Testis (tissue), 2 donors: ENCODE results near the gene MAP6D1.

ENCODE experiments used
- CTCF ChIP-seq, 3 experiments: fragments of 450-650 bp in 2 of 3; fragments of 200-600 bp in 1 of 3; sonication (generic) in 1 of 3; IDR thresholded peaks; one replicate each; pipeline ENCODE4 v1.5.1; 2016 to 2019; ENCODE audit warnings: antibody characterized with exemption in 3 of 3, mild to moderate bottlenecking in 2 of 3, moderate library complexity in 1 of 3
- POLR2A ChIP-seq: fragments of 450-650 bp; IDR thresholded peaks from one replicate; pipeline ENCODE4 v1.6.1; 2017; ENCODE audit warnings: antibody characterized with exemption, mild to moderate bottlenecking, moderate library complexity

GRCh38 chr3:183845090-183845489 lies 19.7 kb upstream of the MAP6D1 start:
- no peak for TF ChIP-seq CTCF (IDR thresholded peaks at IDR 0.05)
- TF ChIP-seq POLR2A: no peak
